CD4-positive, alpha-beta memory T cell (primary cell): ENCODE data around the gene BCO2. TPM values are rescaled to one million over a fixed set of nuclear protein-coding genes. Genes with fewer than 3 reads are reported as not detected.
"Not testable (repeated sequence)": the region's sequence is repeated elsewhere in the genome, so short reads cannot be mapped to it uniquely, and the experiment has no call there.

Experiments used
- CTCF ChIA-PET: fragments of 350-600 bp; sonication (Branson Sonifier 250); formaldehyde crosslinking; loops from one replicate; lab custom pipeline; 2021; ENCODE audit warnings: inconsistent platforms; ENCODE audit not compliant: partially characterized antibody; lab: Charles Lee
- POLR2A ChIA-PET: fragments of 350-600 bp; sonication (Branson Sonifier 250); formaldehyde crosslinking; loops from one replicate; lab custom pipeline; 2021; ENCODE audit not compliant: partially characterized antibody; lab: Charles Lee
- DNase-seq, 5 donors: peaks; one replicate each; pipeline versions ENCODE4 v3.0.0 to v3.0.0-alpha.2; 2020 to 2022; ENCODE audit warnings: mixed read lengths in 1 of 5
- H3K27ac ChIP-seq: one replicate; pipeline ENCODE4 v1.7.0; 2013; ENCODE audit warnings: low read depth, low read length
- H3K27me3 ChIP-seq: 2 replicates; pipeline ENCODE4 v1.7.0; 2013; ENCODE audit warnings: mild to moderate bottlenecking, low read length, moderate library complexity; ENCODE audit not compliant: insufficient read depth
- H3K36me3 ChIP-seq: 2 replicates; pipeline ENCODE4 v1.7.0; 2013; ENCODE audit warnings: mild to moderate bottlenecking, low read length, moderate library complexity; ENCODE audit not compliant: insufficient read depth
- H3K4me1 ChIP-seq: 2 replicates; pipeline ENCODE4 v1.7.0; 2013; ENCODE audit warnings: mild to moderate bottlenecking, low read length, moderate library complexity; ENCODE audit not compliant: insufficient read depth
- H3K4me3 ChIP-seq, 2 donors: one replicate each; pipeline ENCODE4 v1.7.0; 2013; ENCODE audit warnings: low read length in 2 of 2, mild to moderate bottlenecking in 1 of 2
- H3K9me3 ChIP-seq, 2 donors: one replicate each; pipeline ENCODE4 v1.7.0; 2013; ENCODE audit warnings: low read length in 2 of 2, control low read depth in 1 of 2; ENCODE audit not compliant: control insufficient read depth in 1 of 2
- H3K27ac Mint-ChIP-seq, 7 donors: one replicate each; pipeline ENCODE4 v1.8.0; 2020 to 2021; ENCODE audit warnings: mixed read lengths in 7 of 7, mild to moderate bottlenecking in 6 of 7, inconsistent platforms in 3 of 7, moderate library complexity in 3 of 7
- H3K27me3 Mint-ChIP-seq, 2 donors: one replicate each; pipeline ENCODE4 v1.8.0; 2020 to 2021; ENCODE audit warnings: mixed read lengths in 2 of 2
- H3K36me3 Mint-ChIP-seq, 2 donors: one replicate each; pipeline ENCODE4 v1.8.0; 2020 to 2021; ENCODE audit warnings: mixed read lengths in 2 of 2, inconsistent platforms in 1 of 2, mild to moderate bottlenecking in 1 of 2
- H3K4me1 Mint-ChIP-seq, 4 donors: one replicate each; pipeline ENCODE4 v1.8.0; 2020 to 2021; ENCODE audit warnings: mixed read lengths in 4 of 4, mild to moderate bottlenecking in 1 of 4
- H3K4me3 Mint-ChIP-seq, 8 donors: one replicate each; pipeline ENCODE4 v1.8.0; 2020 to 2021; ENCODE audit warnings: mixed read lengths in 8 of 8, mild to moderate bottlenecking in 7 of 8, moderate library complexity in 6 of 8, inconsistent platforms in 3 of 8
- H3K9me3 Mint-ChIP-seq, 8 donors: one replicate each; pipeline ENCODE4 v1.8.0; 2020 to 2021; ENCODE audit warnings: mixed read lengths in 8 of 8, mild to moderate bottlenecking in 5 of 8, inconsistent platforms in 3 of 8, moderate library complexity in 1 of 8
- intact Hi-C: fragments of 100-400 bp; cut with micrococcal nuclease; formaldehyde crosslinking; loops from one replicate; pipeline ENCODE4 v1.15.1; 2023
- polyA plus RNA-seq, 2 donors: library from polyadenylated mRNA; unstranded; fragments of 300-500 nt; fragmentation: Illumina TruSeq; gene quantifications; one replicate each; pipeline ENCODE4 v1.2.3, GENCODE V29; 2021
- total RNA-seq, 2 experiments: library from RNA; stranded (reverse); gene quantifications; one replicate each; pipeline ENCODE4 v1.2.3, GENCODE V29; 2021

BCO2 gene
- total and polyA plus RNA-seq, 4 experiments from 2014 or later, result 0.62 to 3.4 (median 1.9) TPM; not detected in 1

- H3K9me3 Mint-ChIP-seq, result peaks cover 0 to 4% (median 0%) of the 10 kb centered on the region in 8 donors
- ChIA-PET CTCF (no interaction called here), POLR2A (no interaction called here)
- intact Hi-C loops, result no loop called here
- no peak for DNase-seq
- Histone ChIP-seq H3K9me3 (no peaks in the 10 kb centered on the region), H3K4me3 (no peak overlapping the region), H3K27me3 (no peaks in the 10 kb centered on the region), H3K27ac (no peak overlapping the region), H3K36me3 (no peaks in the 10 kb centered on the region), H3K4me1 (no peaks in the 10 kb centered on the region)
- peaks cover 9% of the 10 kb centered on the region in 2 donors for H3K27me3 Mint-ChIP-seq
- no peaks in the 10 kb centered on the region for H3K4me1 Mint-ChIP-seq
- no peak overlapping the region for H3K4me3 Mint-ChIP-seq
- H3K36me3 Mint-ChIP-seq, result peaks cover 0 to 4% of the 10 kb centered on the region in 2 donors
- no peak overlapping the region for H3K27ac Mint-ChIP-seq
These were observed 7.6 kb downstream of the BCO2 start for GRCh38 chr11:112182867-112183266.

DNA sequence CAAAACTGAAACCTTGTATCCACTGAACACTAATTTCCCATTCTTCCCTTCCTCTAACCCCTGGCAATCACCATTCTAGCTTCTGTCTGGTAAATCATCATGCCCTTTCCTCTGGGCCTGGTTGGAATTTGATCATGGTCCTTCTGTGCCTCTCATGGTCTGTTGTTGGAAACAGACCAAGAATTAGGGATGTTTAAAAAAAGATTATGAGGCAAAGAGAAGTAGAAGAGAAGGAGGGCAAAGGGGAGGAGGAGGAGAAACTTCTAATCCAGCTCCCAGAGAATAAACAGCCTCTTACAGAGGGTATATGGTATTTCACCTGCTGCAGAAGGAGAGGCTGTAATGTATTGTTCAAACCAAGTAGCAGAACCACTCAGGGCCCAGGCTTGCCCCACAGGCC is 10.6 kb downstream of the BCO2 start:
- Mint-ChIP-seq H3K4me3 (no peak overlapping the region), H3K27ac (no peak overlapping the region), H3K36me3 (peaks cover 0 to 1% of the 10 kb centered on the region in 2 donors), H3K27me3 (peaks cover 2 to 8% of the 10 kb centered on the region in 2 donors), H3K4me1 (no peaks in the 10 kb centered on the region), H3K9me3 (peaks cover 0 to 4% (median 0%) of the 10 kb centered on the region in 8 donors)
- no peaks in the 10 kb centered on the region for H3K4me1 ChIP-seq
- no peaks in the 10 kb centered on the region for H3K9me3 ChIP-seq
- no peaks in the 10 kb centered on the region for H3K36me3 ChIP-seq
- ChIA-PET POLR2A (no interaction called here), CTCF (no interaction called here)
- H3K4me3 ChIP-seq, result no peak overlapping the region
- no peak overlapping the region for H3K27ac ChIP-seq
- intact Hi-C loops, result no loop called here
- no peak for DNase-seq
- H3K27me3 ChIP-seq, result no peaks in the 10 kb centered on the region

- Mint-ChIP-seq H3K4me3 (no peak overlapping the region), H3K4me1 (no peaks in the 10 kb centered on the region), H3K36me3 (no peaks in the 10 kb centered on the region), H3K27ac (no peak overlapping the region), H3K9me3 (peaks cover 0 to 4% (median 0%) of the 10 kb centered on the region in 8 donors), H3K27me3 (peaks cover 2 to 7% of the 10 kb centered on the region in 2 donors)
- POLR2A ChIA-PET, result no interaction called here
- intact Hi-C loops, result no loop called here
- H3K27me3 ChIP-seq, result no peaks in the 10 kb centered on the region
- H3K4me1 ChIP-seq, result no peaks in the 10 kb centered on the region
- H3K36me3 ChIP-seq, result no peaks in the 10 kb centered on the region
- H3K27ac ChIP-seq, result no peak overlapping the region
- H3K4me3 ChIP-seq, result no peak overlapping the region
- CTCF ChIA-PET, result no interaction called here
- no peaks in the 10 kb centered on the region for H3K9me3 ChIP-seq
- no peak for DNase-seq
These were observed 11.0 kb downstream of the BCO2 start for GRCh38 chr11:112186304-112186703.

DNA sequence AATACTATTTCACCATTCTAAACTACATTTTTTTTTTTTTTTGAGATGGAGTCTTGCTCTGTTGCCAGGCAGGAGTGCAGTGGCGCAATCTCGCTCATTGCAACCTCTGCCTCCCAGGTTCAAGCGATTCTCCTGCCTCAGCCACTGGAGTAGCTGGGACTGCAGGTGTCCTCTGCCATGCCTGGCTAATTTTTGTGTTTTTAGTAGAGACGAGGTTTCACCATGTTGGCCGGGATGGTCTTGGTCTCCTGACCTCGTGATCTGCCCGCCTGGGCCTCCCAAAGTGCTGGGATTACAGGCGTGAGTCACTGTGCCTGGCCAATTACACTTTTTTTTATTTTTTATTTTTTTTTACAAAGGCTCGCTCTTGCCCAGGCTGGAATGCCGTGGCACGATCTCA is 19.8 kb downstream of the BCO2 start:
- DNase-seq, H3K9me3 ChIP-seq, H3K27me3 Mint-ChIP-seq, H3K36me3 Mint-ChIP-seq, POLR2A ChIA-PET, H3K27ac ChIP-seq, H3K36me3 ChIP-seq, H3K27ac Mint-ChIP-seq, H3K4me3 ChIP-seq, H3K4me1 Mint-ChIP-seq, CTCF ChIA-PET, H3K27me3 ChIP-seq, H3K9me3 Mint-ChIP-seq, H3K4me1 ChIP-seq, H3K4me3 Mint-ChIP-seq, intact Hi-C loops: not testable (repeated sequence)

- no peak overlapping the region for H3K27ac ChIP-seq
- H3K36me3 ChIP-seq, result no peaks in the 10 kb centered on the region
- Mint-ChIP-seq H3K36me3 (no peaks in the 10 kb centered on the region), H3K4me1 (no peaks in the 10 kb centered on the region), H3K27me3 (peaks cover 4% of the 10 kb centered on the region in 2 donors), H3K4me3 (no peak overlapping the region), H3K27ac (no peak overlapping the region), H3K9me3 (peaks cover 0 to 6% (median 0%) of the 10 kb centered on the region in 8 donors)
- no peaks in the 10 kb centered on the region for H3K9me3 ChIP-seq
- no peak overlapping the region for H3K4me3 ChIP-seq
- H3K4me1 ChIP-seq, result no peaks in the 10 kb centered on the region
- no peaks in the 10 kb centered on the region for H3K27me3 ChIP-seq
- ChIA-PET CTCF (interaction anchor here (0.7 kb wide), 1 partner anchor 1849 kb away, joined by 3 read pairs; no protein-coding TSS in a partner anchor), POLR2A (no interaction called here)
- intact Hi-C loops, result no loop called here
- DNase-seq, result no peak
These were observed 20.6 kb downstream of the BCO2 start for GRCh38 chr11:112195951-112196351.

DNA sequence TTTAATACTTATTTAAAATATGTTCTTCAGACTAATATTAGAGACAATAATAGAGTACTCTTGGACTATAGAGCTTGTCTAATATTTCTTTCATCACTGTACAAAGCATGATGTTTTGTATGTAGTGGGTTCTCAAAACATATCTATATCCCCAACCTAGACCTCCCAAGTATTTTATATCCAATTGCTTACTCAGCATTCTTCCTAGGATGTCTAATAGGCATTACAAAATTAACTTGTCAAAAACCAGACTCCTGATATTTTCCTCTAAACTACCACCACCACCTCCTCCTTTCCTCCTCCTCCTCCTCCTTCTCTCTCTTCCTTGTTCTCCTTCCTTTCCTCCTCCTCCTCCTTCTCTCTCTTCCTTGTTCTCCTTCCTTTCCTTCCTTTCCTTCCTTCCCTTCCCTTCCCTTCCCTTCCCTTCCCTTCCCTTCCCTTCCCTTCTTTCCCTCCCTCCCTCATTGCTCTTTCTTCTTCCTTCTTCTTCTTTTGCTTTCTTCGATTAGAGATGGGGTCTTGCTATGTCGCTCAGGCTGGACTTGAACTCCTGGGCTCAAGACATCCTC is 21.3 kb downstream of the BCO2 start:
- Mint-ChIP-seq H3K27ac (no peak overlapping the region), H3K27me3 (peaks cover 4% of the 10 kb centered on the region in 2 donors), H3K4me1 (no peaks in the 10 kb centered on the region), H3K4me3 (no peak overlapping the region), H3K36me3 (no peaks in the 10 kb centered on the region), H3K9me3 (peaks cover 0 to 8% (median 0%) of the 10 kb centered on the region in 8 donors)
- no peaks in the 10 kb centered on the region for H3K27me3 ChIP-seq
- H3K27ac ChIP-seq, result no peak overlapping the region
- ChIA-PET CTCF (no interaction called here), POLR2A (no interaction called here)
- H3K9me3 ChIP-seq, result no peaks in the 10 kb centered on the region
- no peak for DNase-seq
- no peaks in the 10 kb centered on the region for H3K4me1 ChIP-seq
- intact Hi-C loops, result no loop called here
- no peak overlapping the region for H3K4me3 ChIP-seq
- no peaks in the 10 kb centered on the region for H3K36me3 ChIP-seq

GRCh38 chr11:112199101-112199500 is 23.8 kb downstream of the BCO2 start:
- H3K4me1 ChIP-seq, H3K4me3 Mint-ChIP-seq, H3K36me3 Mint-ChIP-seq, H3K27me3 ChIP-seq, POLR2A ChIA-PET, H3K27me3 Mint-ChIP-seq, H3K4me1 Mint-ChIP-seq, DNase-seq, H3K4me3 ChIP-seq, H3K9me3 ChIP-seq, H3K27ac ChIP-seq, intact Hi-C loops, H3K27ac Mint-ChIP-seq, H3K36me3 ChIP-seq, H3K9me3 Mint-ChIP-seq: not testable (repeated sequence)
- CTCF ChIA-PET, result interaction anchor here (0.8 to 1.5 kb wide), 2 partner anchors 80 to 1091 kb away, joined by 3 read pairs; no protein-coding TSS in a partner anchor
